Activated T-cell treated with anti-CD3 and anti-CD28 coated beads for 24 hours (primary cell): ENCODE measurements around the gene HTRA3.

Experiments
- DNase-seq: peaks from one replicate; pipeline ENCODE4 v3.0.0-alpha.2; 2020; ENCODE audit warnings: low read depth

HTRA3 gene

DNA sequence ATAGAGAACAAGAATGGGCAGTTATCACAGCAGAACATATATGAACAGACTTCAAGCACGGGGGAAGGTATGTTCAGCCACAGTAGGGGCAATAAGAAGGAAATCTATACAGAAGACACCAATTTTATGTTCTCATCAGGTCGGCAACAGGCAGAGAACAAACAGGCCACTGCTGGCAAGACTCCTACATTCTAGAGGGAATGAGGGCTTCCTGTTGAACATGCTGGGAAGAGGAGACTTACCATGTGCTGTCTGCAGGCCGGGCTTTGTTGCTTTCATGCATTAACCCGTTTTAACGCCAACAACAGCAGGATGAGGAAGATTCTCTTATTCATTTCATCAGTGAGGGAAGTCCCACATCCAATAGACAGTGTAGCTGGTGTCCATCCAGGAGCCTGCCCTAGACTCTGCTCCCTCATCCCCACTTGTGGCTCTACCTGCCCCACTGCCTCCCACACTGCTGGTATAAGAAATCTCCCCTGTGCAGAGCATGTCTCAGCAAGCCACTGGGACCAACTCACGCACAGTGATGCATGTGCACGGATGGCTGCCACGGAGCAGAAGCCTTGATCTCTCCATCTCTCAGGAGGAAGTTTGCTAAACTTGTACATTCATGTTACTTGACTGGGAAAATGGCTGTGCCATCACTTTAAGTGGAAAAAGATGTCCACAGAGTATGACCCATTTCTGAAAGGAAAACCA, 86.5 kb downstream of the HTRA3 start:
- DNase-seq = no peak
